ENCODE data around the gene CD74.

- TF ChIP-seq CTCF (conservative IDR thresholded peaks at IDR 0.05 in 1 of 2, IDR thresholded peaks at IDR 0.05 in 1 of 2; ENCODE audit: extremely low read depth in 1 of 2, insufficient read depth in 1 of 2, low read depth in 1 of 2, low read length in 2 of 2), result no peak
- no peak for TF ChIP-seq EZH2 (IDR thresholded peaks at IDR 0.05; ENCODE audit: borderline replicate concordance, low read length)
Measured at GRCh38 chr5:150447188-150447587, 34.5 kb upstream of the CD74 start.
